Amygdala (tissue), 56 donors: ENCODE results near the gene PIGM.
"Not testable (repeated sequence)": the region's sequence is repeated elsewhere in the genome, so short reads cannot be mapped to it uniquely, and the experiment has no call there.

ENCODE experiments used
- DNase-seq, 56 donors: peaks; one replicate each; lab custom pipeline; 2025; lab: John Stamatoyannopoulos, UW

PIGM gene

DNA sequence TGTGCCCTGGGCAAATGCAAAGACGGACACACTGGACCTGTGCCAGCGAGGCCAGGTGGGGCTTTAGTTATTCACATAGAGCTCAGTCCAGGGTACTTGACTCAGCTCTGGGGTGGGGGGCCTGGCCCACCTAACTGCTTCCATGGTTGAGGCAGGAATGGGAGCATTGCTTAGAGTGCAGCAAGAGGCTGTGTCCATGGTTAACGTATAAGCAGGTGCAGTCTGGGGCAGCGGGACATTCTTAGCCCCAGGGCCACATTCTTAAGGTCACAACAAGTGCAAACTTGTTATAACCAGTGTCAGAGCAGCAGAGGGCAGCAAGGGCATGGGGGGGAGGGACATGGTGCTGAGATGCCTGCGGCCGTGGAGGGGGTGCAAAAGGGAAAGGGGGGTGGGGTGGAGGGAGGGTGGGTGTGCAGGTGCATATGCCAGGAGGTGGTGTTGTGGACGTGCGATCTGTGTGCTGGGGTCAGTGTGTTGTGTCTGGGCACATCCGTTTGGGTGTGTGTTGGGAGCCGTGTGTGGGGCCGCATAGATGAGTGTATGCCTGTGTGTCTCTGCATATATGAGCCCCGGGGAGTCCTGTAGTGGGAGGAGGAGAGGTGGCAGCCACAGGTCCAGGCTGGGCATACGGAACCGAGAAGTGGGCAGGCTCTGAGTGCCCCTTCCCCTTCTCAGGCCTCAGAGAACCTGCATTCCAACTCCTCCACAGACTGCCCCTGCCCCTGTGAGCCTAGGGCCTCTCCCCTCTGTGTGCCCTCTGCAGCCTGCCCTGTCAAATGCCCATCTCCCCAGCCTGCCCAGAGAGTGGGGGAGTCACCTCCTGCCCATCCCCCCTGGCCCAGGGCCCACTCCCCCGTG lies 29.8 kb upstream of the PIGM start:
- DNase-seq = peak in 21 of 56 donors; percentile 24 to 83 (median 56)

DNA sequence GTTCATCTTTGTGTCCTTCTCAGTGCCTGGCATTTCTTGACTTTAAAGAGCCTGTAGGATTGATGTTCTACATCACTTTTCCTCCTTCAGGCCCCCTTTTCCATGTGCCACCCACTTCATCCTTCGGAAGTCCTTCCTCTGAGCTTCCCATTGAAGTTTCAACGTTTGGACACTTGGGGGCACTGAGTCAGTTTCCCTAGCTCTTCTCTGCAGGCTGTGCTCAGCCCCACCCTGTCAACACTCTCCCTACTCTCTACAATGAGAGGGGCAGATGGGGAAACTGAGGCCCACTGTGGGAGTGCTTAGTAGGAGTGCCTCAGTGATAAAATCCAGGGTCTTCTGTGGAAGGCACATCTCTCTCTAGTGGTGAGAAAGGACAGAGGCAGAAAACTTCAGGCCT lies 26.3 kb upstream of the PIGM start:
- peak in 5 of 56 donors; percentile 21 to 36 (median 24) for DNase-seq

GRCh38 chr1:160056648-160057169 lies 24.9 kb upstream of the PIGM start:
- DNase-seq = no peak

DNA sequence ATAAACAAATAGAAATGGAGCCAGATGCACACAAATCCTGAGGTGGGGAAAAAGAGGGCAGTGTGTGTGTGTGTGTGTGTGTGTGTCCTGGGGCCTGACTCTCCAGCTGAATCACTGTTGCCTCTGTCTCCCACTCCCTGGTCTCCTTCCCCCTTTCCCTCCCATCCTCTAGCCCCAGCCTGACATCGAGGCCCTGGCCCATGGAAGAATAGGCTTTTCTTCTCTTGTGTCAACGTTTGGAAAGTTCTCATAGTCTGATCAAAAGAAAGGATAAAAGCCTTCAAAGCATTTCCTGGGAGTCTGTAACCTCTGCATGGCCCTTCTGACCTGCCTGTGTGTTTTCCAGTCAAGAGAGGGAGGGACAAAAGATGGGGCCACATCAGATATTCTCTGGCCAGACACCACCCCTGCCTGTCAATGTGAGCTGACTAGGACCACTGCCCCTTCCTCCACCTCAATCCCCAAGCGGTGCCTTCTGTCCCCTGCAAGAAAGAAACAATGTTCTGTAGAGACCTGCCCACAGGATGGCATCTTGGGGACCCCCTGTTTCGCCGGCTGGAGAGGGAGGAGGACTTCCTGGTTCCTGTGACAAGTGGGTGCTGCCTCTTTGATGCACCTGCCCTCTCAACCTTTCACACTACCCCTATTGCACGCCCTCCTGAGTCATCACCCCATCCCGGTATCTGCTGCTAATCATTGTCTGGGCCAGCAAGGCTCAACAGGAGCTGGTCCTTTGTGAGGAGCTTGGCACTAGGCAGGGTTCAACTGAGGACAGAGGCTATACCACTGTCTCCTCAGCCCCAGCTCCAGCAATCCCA lies 22.0 kb upstream of the PIGM start:
- DNase-seq = peak in 1 of 56 donors; percentile 25

DNA sequence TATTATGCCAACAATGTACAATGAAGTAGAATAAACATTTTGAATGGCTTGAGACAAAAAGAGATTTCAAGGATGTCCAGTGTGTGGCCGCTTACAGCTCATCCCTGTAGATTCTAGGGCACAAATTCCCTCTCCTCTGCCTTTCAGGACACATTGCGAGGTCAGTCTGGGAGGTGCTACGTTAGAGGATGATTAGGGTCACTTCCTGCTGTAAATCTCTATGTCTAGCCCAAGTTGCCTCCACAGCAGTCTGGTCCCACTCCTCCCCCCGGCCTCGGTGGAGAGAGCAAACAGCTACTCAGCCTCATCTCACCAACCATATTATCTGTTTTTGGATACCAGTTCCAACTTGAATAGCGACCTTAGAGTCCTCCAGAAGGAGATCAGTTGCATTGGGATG lies 21.1 kb upstream of the PIGM start:
- DNase-seq = no peak

- DNase-seq = no peak
These were observed 18.8 kb upstream of the PIGM start for GRCh38 chr1:160050619-160051018.

GRCh38 chr1:160050182-160050581 lies 18.4 kb upstream of the PIGM start:
- not testable (repeated sequence) for DNase-seq

DNA sequence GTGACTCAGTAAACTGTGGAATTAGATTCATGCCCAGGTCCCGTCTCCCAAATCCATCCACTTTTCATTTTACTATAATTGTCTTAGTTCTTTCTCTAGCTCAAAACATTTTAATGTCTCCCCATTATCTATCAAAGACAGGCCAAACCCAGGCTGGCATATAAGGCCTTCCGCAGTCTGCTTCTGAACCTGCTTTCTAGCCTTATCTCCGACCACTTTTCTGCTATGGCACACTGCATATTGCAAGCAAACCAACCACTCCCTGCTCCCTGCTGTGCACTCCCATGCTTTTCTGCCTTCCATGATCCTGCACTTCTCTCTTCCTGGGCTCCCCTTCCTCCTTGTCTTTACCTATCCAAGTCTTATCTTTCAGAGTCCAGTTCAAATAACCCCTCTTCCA lies 17.3 kb upstream of the PIGM start:
- no peak for DNase-seq

DNA sequence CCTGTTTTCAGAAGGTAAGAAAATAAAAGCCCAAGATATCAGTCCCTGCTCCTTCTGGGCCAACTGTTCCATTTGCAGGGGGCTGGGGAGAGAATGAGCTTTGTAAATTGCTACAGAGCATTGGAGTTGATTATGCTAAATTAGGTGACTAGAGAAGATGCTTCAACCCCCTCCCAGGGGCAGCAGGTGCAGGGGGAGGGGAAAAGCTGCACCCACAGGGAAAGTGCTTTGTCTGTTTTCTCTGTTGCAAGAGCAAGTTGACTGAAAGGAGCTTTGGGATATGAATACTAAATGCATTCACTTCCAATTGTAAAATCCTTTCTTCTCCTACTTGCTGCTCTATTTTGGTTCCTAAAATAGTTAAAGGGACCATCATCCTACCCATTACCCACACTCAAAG lies 16.5 kb upstream of the PIGM start:
- no peak for DNase-seq

- no peak for DNase-seq
These were observed 15.6 kb upstream of the PIGM start for GRCh38 chr1:160047111-160047991.

GRCh38 chr1:160046494-160047110 lies 14.8 kb upstream of the PIGM start:
- DNase-seq = peak in 55 of 56 donors; percentile 28 to 95 (median 82)

DNA sequence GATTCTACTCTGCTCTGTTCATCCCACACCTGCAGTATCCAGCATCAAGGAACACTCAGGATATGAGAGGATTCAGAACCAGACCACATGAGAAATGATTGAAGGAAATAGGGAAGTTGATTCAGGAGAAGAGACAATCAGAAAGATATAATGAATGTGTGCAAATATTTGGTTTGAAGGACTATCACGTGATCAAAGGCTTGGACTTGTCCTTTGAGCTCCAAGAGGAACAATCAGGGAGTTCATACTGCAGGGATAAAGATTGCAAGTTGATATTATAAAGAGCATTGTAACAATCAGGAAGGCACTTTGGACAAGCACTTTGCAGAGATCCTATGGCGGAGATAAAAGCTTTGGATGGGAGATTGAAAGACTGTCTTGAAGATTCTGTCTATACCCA lies 13.9 kb upstream of the PIGM start:
- no peak for DNase-seq

DNA sequence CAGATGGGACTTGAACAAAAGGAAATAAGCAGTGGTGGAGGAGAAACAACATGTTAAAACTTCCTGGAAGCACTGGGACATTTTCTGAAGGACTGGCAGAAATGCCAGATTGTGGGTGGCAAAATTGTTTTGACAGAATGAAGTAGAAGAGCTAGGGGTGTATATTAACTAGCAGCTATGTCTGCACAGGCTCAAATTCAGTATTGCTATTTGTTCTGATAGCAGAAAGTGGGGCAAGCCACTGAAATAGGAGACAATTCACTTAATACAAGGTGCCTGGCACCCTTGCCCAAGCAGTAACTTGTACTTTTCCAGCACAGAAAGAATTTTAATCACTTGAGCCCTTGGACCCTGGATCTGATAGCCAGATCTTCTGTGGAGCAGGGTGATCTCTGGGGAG lies 11.8 kb upstream of the PIGM start:
- no peak for DNase-seq

GRCh38 chr1:160040476-160040875 lies 8.7 kb upstream of the PIGM start:
- no peak for DNase-seq

GRCh38 chr1:160032165-160032820 lies 503 bp upstream of the PIGM start:
- no peak for DNase-seq

GRCh38 chr1:160030657-160031364 lies 979 bp downstream of the PIGM start:
- peak in 3 of 56 donors; percentile 11 to 27 (median 21) for DNase-seq

- DNase-seq = no peak
These were observed 3.4 kb downstream of the PIGM start for GRCh38 chr1:160028426-160028825.

DNA sequence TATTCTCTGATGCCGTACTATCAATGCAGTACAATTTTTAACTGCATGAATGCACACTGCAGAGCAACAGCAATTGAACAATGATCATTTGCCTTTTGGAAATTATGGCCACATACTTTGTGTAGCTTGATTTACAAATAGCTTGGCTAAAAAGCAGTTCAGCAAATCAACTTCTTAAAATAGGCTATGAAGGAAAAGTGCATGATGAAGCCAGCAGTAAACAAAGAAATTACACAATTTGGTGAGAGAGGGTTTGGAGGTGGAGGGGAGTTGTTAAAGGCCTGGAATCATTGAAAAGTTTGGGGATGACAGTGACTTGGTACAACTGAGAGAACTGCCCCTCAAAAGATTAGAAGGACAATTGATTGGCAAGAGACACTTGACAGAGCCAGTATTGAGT lies 6.5 kb downstream of the PIGM start:
- no peak for DNase-seq
